Endodermal cell (in vitro differentiated cells): Measurements from ENCODE around the gene STIM1. TPM values are rescaled to one million over a fixed set of nuclear protein-coding genes. Genes with fewer than 3 reads are reported as not detected.

Source experiments
- DNase-seq: peaks from one replicate; pipeline ENCODE4 v3.0.0-alpha.2; 2017
- H3K27ac ChIP-seq: 2 replicates; pipeline ENCODE4 v1.5.1; 2013; ENCODE audit warnings: mild to moderate bottlenecking, low read depth, low read length, moderate library complexity
- H3K27me3 ChIP-seq: 2 replicates; pipeline ENCODE4 v1.6.1; 2013; ENCODE audit warnings: mild to moderate bottlenecking, low read length, moderate library complexity; ENCODE audit not compliant: insufficient read depth, control insufficient read depth, poor library complexity, severe bottlenecking
- H3K36me3 ChIP-seq: 2 replicates; pipeline ENCODE4 v1.7.0; 2013; ENCODE audit warnings: mild to moderate bottlenecking, low read length, moderate library complexity; ENCODE audit not compliant: control insufficient read depth, insufficient read depth
- H3K4me1 ChIP-seq: one replicate; pipeline ENCODE4 v1.7.0; 2013; ENCODE audit warnings: low read length; ENCODE audit not compliant: control insufficient read depth, insufficient read depth
- H3K4me3 ChIP-seq: 2 replicates; pipeline ENCODE4 v1.5.1; 2013; ENCODE audit warnings: mild to moderate bottlenecking, low read length, moderate library complexity
- H3K9ac ChIP-seq: 2 replicates; pipeline ENCODE4 v1.6.1; 2013; ENCODE audit warnings: mild to moderate bottlenecking, low read length, moderate library complexity; ENCODE audit not compliant: poor library complexity, severe bottlenecking; ENCODE audit errors: extremely low read depth
- H3K9me3 ChIP-seq: 2 replicates; pipeline ENCODE4 v1.6.1; 2013; ENCODE audit warnings: mild to moderate bottlenecking, low read length, moderate library complexity; ENCODE audit not compliant: control insufficient read depth
- H3K27ac Mint-ChIP-seq: 2 replicates; pipeline ENCODE4 v1.8.0; 2020; ENCODE audit warnings: mixed read lengths
- H3K27me3 Mint-ChIP-seq: 2 replicates; pipeline ENCODE4 v1.8.0; 2021; ENCODE audit warnings: mild to moderate bottlenecking, mixed read lengths; ENCODE audit not compliant: insufficient read depth
- H3K36me3 Mint-ChIP-seq: 2 replicates; pipeline ENCODE4 v1.8.0; 2020; ENCODE audit warnings: low read depth, mixed read lengths
- H3K4me1 Mint-ChIP-seq: 2 replicates; pipeline ENCODE4 v1.8.0; 2020; ENCODE audit warnings: mixed read lengths
- H3K4me3 Mint-ChIP-seq: 2 replicates; pipeline ENCODE4 v1.8.0; 2020; ENCODE audit warnings: mild to moderate bottlenecking, moderate library complexity, mixed read lengths
- H3K9me3 Mint-ChIP-seq: 2 replicates; pipeline ENCODE4 v1.8.0; 2020; ENCODE audit warnings: mild to moderate bottlenecking, mixed read lengths
- WGBS, 2 experiments: methylation state at CpG; one replicate each; pipeline versions ENCODE4 v1.1.5 to v1.1.7; 2013; ENCODE audit warnings: missing lambda C conversion rate in 2 of 2, mixed read lengths in 1 of 2; ENCODE audit not compliant: insufficient coverage in 1 of 2, insufficient read length in 1 of 2; 5-methylcytosine and 5-hydroxymethylcytosine counted together
- total RNA-seq, 2 donors: library from RNA; stranded (reverse); fragmentation: NEBNext Ultra II Directional in 1 of 2; extraction: Animal tissue kit (Norgen Biotek cat#: 25700) in 1 of 2; gene quantifications; 2 replicates in 1 of 2; 3 replicates in 1 of 2; pipeline ENCODE4 v1.2.1, GENCODE V29; 2021
- TF ChIP-seq, protein P1 (sequence below): fragments of 200-600 bp; sonication (generic); conservative IDR thresholded peaks from 2 replicates; pipeline ENCODE4 v1.5.0; 2021; ENCODE audit warnings: antibody characterized with exemption, mild to moderate bottlenecking

STIM1 gene
- total RNA-seq, 2 donors from 2014 or later, result 20.9 to 27.9 TPM

DNA sequence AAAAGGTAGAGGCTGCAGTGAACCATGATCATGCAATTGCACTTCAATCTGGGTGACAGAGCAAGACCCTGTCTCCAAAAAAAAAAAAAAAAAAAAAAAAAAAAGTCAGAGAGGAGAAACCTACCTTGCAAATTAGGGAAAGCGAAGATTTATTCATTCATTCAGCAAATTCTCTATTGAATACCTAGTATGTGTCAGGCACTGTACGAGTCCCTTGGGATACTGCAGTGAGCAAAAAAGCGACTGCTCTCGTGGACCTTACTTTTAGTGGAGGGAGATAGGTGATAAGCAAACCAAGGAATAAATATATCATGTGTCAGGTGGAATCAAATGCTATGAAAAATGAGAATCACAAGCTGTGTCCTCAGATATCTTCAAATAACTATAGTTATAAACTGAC is 101.3 kb downstream of the STIM1 start:
- TF ChIP-seq, protein P1, sequence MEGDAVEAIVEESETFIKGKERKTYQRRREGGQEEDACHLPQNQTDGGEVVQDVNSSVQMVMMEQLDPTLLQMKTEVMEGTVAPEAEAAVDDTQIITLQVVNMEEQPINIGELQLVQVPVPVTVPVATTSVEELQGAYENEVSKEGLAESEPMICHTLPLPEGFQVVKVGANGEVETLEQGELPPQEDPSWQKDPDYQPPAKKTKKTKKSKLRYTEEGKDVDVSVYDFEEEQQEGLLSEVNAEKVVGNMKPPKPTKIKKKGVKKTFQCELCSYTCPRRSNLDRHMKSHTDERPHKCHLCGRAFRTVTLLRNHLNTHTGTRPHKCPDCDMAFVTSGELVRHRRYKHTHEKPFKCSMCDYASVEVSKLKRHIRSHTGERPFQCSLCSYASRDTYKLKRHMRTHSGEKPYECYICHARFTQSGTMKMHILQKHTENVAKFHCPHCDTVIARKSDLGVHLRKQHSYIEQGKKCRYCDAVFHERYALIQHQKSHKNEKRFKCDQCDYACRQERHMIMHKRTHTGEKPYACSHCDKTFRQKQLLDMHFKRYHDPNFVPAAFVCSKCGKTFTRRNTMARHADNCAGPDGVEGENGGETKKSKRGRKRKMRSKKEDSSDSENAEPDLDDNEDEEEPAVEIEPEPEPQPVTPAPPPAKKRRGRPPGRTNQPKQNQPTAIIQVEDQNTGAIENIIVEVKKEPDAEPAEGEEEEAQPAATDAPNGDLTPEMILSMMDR, result no peak
- no peak for DNase-seq
- Mint-ChIP-seq H3K36me3 (no peaks in the 10 kb centered on the region), H3K27ac (no peak overlapping the region), H3K9me3 (no peaks in the 10 kb centered on the region), H3K27me3 (no peaks in the 10 kb centered on the region), H3K4me1 (peaks cover 3% of the 10 kb centered on the region), H3K4me3 (no peak overlapping the region)
- no peaks in the 10 kb centered on the region for H3K9me3 ChIP-seq
- peaks cover 3% of the 10 kb centered on the region for H3K4me1 ChIP-seq
- no peak overlapping the region for H3K9ac ChIP-seq
- WGBS, 2 experiments, result 97% methylated on average over 4 of the region's 4 CpGs; no CpG with 5 or more reads in 1 of the 2 experiments
- H3K27me3 ChIP-seq, result no peaks in the 10 kb centered on the region
- no peak overlapping the region for H3K27ac ChIP-seq
- no peak overlapping the region for H3K4me3 ChIP-seq
- H3K36me3 ChIP-seq, result no peaks in the 10 kb centered on the region

DNA sequence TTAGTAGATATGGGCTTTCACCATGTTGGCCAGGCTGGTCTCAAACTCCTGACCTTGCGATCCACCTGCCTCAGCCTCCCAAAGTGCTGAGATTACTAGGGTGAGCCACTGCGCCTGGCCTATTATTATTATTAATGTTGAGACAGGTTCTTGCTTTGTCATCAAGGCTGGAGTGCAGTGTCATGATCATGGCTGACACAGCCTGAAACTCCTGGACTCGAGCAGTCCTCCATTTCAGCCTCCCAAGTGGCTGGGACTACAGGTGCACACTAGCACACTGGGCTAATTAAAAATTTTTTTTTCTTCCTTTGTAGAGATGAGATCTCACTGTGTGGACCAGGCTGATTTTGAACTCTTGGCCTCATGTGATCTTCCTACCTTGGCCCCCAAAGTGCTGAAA is 102.0 kb downstream of the STIM1 start:
- H3K4me1 Mint-ChIP-seq, result peaks cover 2% of the 10 kb centered on the region
- no peak overlapping the region for H3K4me3 ChIP-seq
- no peaks in the 10 kb centered on the region for H3K4me1 ChIP-seq
- no peak overlapping the region for H3K27ac Mint-ChIP-seq
- no peak for DNase-seq
- WGBS, 2 experiments, result 77 to 79% methylated on average over 3 of the region's 3 CpGs
- no peaks in the 10 kb centered on the region for H3K36me3 Mint-ChIP-seq
- TF ChIP-seq, protein P1, result no peak
- H3K27ac ChIP-seq, result no peak overlapping the region
- H3K27me3 Mint-ChIP-seq, result no peaks in the 10 kb centered on the region
- H3K9me3 ChIP-seq, result no peaks in the 10 kb centered on the region
- no peaks in the 10 kb centered on the region for H3K27me3 ChIP-seq
- no peaks in the 10 kb centered on the region for H3K36me3 ChIP-seq
- no peak overlapping the region for H3K4me3 Mint-ChIP-seq
- H3K9ac ChIP-seq, result no peak overlapping the region
- no peaks in the 10 kb centered on the region for H3K9me3 Mint-ChIP-seq

DNA sequence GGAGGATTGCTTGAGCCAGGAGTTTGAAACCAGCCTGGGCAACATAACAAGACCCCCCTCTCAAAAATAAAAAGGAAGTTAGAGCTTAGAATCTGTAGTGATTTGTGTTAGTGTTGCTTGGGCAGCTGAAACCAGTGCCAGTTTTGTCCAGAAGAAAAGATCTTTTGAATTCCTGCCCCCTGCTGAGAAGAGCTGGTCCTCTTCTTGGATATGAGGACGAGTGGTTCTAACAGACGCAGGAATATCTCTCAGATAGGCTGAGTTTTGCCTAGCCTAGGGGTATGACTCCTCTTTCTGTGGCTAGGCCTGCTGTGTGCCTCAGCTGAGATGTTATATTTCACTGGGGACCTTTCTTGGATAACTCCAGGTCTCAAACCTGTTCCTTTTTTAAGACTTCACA is 102.8 kb downstream of the STIM1 start:
- Histone ChIP-seq H3K27ac (no peak overlapping the region), H3K36me3 (no peaks in the 10 kb centered on the region), H3K4me1 (no peaks in the 10 kb centered on the region), H3K4me3 (no peak overlapping the region), H3K9ac (no peak overlapping the region), H3K9me3 (no peaks in the 10 kb centered on the region), H3K27me3 (no peaks in the 10 kb centered on the region)
- DNase-seq, result no peak
- Mint-ChIP-seq H3K27me3 (no peaks in the 10 kb centered on the region), H3K4me1 (peaks cover 9% of the 10 kb centered on the region), H3K9me3 (no peaks in the 10 kb centered on the region), H3K27ac (no peak overlapping the region), H3K4me3 (no peak overlapping the region), H3K36me3 (no peaks in the 10 kb centered on the region)
- WGBS, 2 experiments, result 86 to 98% methylated on average over 2 of the region's 2 CpGs
- TF ChIP-seq, protein P1, result no peak
